H1 (cell line): ENCODE results near the gene OMG. TPM values are rescaled to one million over a fixed set of nuclear protein-coding genes. Genes with fewer than 3 reads are reported as not detected.

Source experiments
- CTCF ChIA-PET: fragments of 300-600 bp; sonication (Branson Sonifier 250); formaldehyde crosslinking; loops from one replicate; lab custom pipeline; 2021; ENCODE audit not compliant: partially characterized antibody; lab: Charles Lee
- POLR2A ChIA-PET: fragments of 300-600 bp; sonication (Branson Sonifier 250); formaldehyde crosslinking; loops from one replicate; lab custom pipeline; 2021; ENCODE audit warnings: inconsistent platforms; ENCODE audit not compliant: partially characterized antibody; lab: Charles Lee
- DNase-seq, 2 experiments: peaks; one replicate each; pipeline versions ENCODE4 v3.0.0 to v3.0.0-alpha.2; 2010 to 2022; ENCODE audit warnings: low spot score in 2 of 2, low read depth in 1 of 2, mixed read lengths in 1 of 2
- FAIRE-seq: peaks from 2 replicates; lab custom pipeline; 2011; peaks lifted over from hg19 to GRCh38; lab: Jason Lieb, UNC
- H2AFZ ChIP-seq: 2 replicates; pipeline ENCODE4 v1.8.1; 2012; ENCODE audit warnings: low read length, inconsistent platforms
- H2AK5ac ChIP-seq: 2 replicates; pipeline ENCODE4 v1.6.1; 2013; ENCODE audit warnings: low read depth, low read length
- H2BK120ac ChIP-seq: replicated peaks from 2 replicates; pipeline ENCODE3; 2013; ENCODE audit warnings: low read depth, low read length, inconsistent platforms
- H2BK12ac ChIP-seq: 2 replicates; pipeline ENCODE4 v1.6.1; 2013; ENCODE audit warnings: low read depth, low read length
- H2BK15ac ChIP-seq: 2 replicates; pipeline ENCODE4 v1.6.1; 2013; ENCODE audit warnings: low read length
- H2BK20ac ChIP-seq: 2 replicates; pipeline ENCODE4 v1.6.1; 2013; ENCODE audit warnings: low read length
- H2BK5ac ChIP-seq: 2 replicates; pipeline ENCODE4 v1.6.1; 2013; ENCODE audit warnings: low read depth, low read length
- H3K14ac ChIP-seq: 2 replicates; pipeline ENCODE4 v1.6.1; 2013; ENCODE audit warnings: inconsistent platforms; ENCODE audit not compliant: insufficient read length
- H3K18ac ChIP-seq: 2 replicates; pipeline ENCODE4 v1.6.1; 2013; ENCODE audit warnings: low read length; ENCODE audit errors: extremely low read depth
- H3K23ac ChIP-seq: 2 replicates; pipeline ENCODE4 v1.6.1; 2013; ENCODE audit warnings: inconsistent platforms; ENCODE audit not compliant: insufficient read length
- H3K23me2 ChIP-seq: 2 replicates; pipeline ENCODE4 v1.6.1; 2013; ENCODE audit warnings: low read depth, low read length
- H3K27ac ChIP-seq: 2 replicates; pipeline ENCODE4 v1.6.1; 2011; ENCODE audit warnings: low read depth, low read length, inconsistent platforms
- H3K27me3 ChIP-seq, 4 experiments: replicated peaks in 1 of 4; 1 replicate in 1 of 4; 2 replicates in 3 of 4; pipeline versions ENCODE4 v1.6.1 to v1.8.1; 2011 to 2013; ENCODE audit warnings: low read length in 3 of 4, mild to moderate bottlenecking in 3 of 4, inconsistent platforms in 2 of 4, mixed read lengths in 2 of 4, moderate library complexity in 1 of 4; ENCODE audit not compliant: control insufficient read depth in 3 of 4, insufficient read depth in 3 of 4; ENCODE audit errors: extremely low read depth in 1 of 4
- H3K36me3 ChIP-seq, 4 experiments: 2 replicates each; pipeline versions ENCODE4 v1.6.1 to v1.8.1; 2011 to 2013; ENCODE audit warnings: mild to moderate bottlenecking in 4 of 4, low read length in 3 of 4, moderate library complexity in 2 of 4, control low read depth in 1 of 4, inconsistent platforms in 1 of 4; ENCODE audit not compliant: insufficient read depth in 4 of 4, control insufficient read depth in 2 of 4
- H3K4ac ChIP-seq: replicated peaks from 2 replicates; pipeline ENCODE3; 2013; ENCODE audit warnings: low read length, low read depth, mixed read lengths, inconsistent platforms; ENCODE audit not compliant: insufficient read length
- H3K4me1 ChIP-seq, 4 experiments: replicated peaks in 1 of 4; 1 replicate in 1 of 4; 2 replicates in 3 of 4; pipeline versions ENCODE4 v1.6.1 to v1.8.1; 2011 to 2013; ENCODE audit warnings: low read length in 3 of 4, inconsistent platforms in 2 of 4, mixed read lengths in 1 of 4; ENCODE audit not compliant: insufficient read depth in 4 of 4, control insufficient read depth in 3 of 4
- H3K4me2 ChIP-seq, 2 experiments: 2 replicates each; pipeline versions ENCODE4 v1.6.1 to v1.8.1; 2011 to 2013; ENCODE audit warnings: low read depth in 2 of 2, low read length in 2 of 2, control low read depth in 1 of 2, inconsistent platforms in 1 of 2, mild to moderate bottlenecking in 1 of 2; ENCODE audit not compliant: insufficient read depth in 1 of 2
- H3K4me3 ChIP-seq, 4 experiments: fragments of 200-600, 300-600 bp in 1 of 4; sonication (generic), shearing (Covaris generic), sonication (Bioruptor Twin) in 1 of 4; 2 replicates each; pipeline versions ENCODE4 v1.5.1 to v1.8.1; 2011 to 2016; ENCODE audit warnings: low read length in 4 of 4, low read depth in 3 of 4, control low read depth in 2 of 4, inconsistent platforms in 2 of 4, mild to moderate bottlenecking in 2 of 4, mixed read lengths in 1 of 4, moderate library complexity in 1 of 4; ENCODE audit not compliant: insufficient read depth in 2 of 4; ENCODE audit errors: extremely low read depth in 1 of 4
- H3K56ac ChIP-seq: replicated peaks from 2 replicates; pipeline ENCODE3; 2013; ENCODE audit warnings: low read depth, mild to moderate bottlenecking, mixed read lengths, low read length, inconsistent platforms; ENCODE audit not compliant: insufficient read length
- H3K79me1 ChIP-seq: 2 replicates; pipeline ENCODE4 v1.6.1; 2013; ENCODE audit warnings: low read depth, low read length, control low read depth
- H3K79me2 ChIP-seq, 2 experiments: 2 replicates each; pipeline versions ENCODE4 v1.6.1 to v1.8.1; 2012 to 2013; ENCODE audit warnings: low read length in 2 of 2, mild to moderate bottlenecking in 2 of 2, inconsistent platforms in 1 of 2; ENCODE audit not compliant: insufficient read depth in 2 of 2, control insufficient read depth in 1 of 2
- H3K9ac ChIP-seq, 4 experiments: replicated peaks in 1 of 4; 1 replicate in 1 of 4; 2 replicates in 3 of 4; pipeline versions ENCODE4 v1.6.1 to v1.8.1; 2011 to 2013; ENCODE audit warnings: low read depth in 3 of 4, low read length in 3 of 4, control low read depth in 2 of 4, mild to moderate bottlenecking in 2 of 4, moderate library complexity in 2 of 4, inconsistent platforms in 1 of 4; ENCODE audit errors: extremely low read depth in 1 of 4
- H3K9me3 ChIP-seq, 2 experiments: 2 replicates each; pipeline versions ENCODE4 v1.6.1 to v1.8.1; 2012 to 2013; ENCODE audit warnings: mild to moderate bottlenecking in 2 of 2, moderate library complexity in 2 of 2, control low read depth in 1 of 2, inconsistent platforms in 1 of 2, low read depth in 1 of 2, low read length in 1 of 2, mixed read lengths in 1 of 2; ENCODE audit not compliant: insufficient read depth in 2 of 2
- H4K20me1 ChIP-seq, 2 experiments: replicated peaks in 1 of 2; 2 replicates each; pipeline versions ENCODE3 to v1.8.1; 2011 to 2013; ENCODE audit warnings: inconsistent platforms in 2 of 2, low read length in 2 of 2, mild to moderate bottlenecking in 1 of 2; ENCODE audit not compliant: insufficient read depth in 2 of 2, control insufficient read depth in 1 of 2
- H4K5ac ChIP-seq: 2 replicates; pipeline ENCODE4 v1.6.1; 2013; ENCODE audit warnings: low read length, low read depth, mixed read lengths, inconsistent platforms; ENCODE audit not compliant: insufficient read length
- H4K8ac ChIP-seq: 2 replicates; pipeline ENCODE4 v1.8.0; 2013; ENCODE audit warnings: mild to moderate bottlenecking, moderate library complexity, low read length, inconsistent platforms; ENCODE audit not compliant: insufficient read depth; ENCODE audit errors: extremely low read depth
- H4K91ac ChIP-seq: replicated peaks from 2 replicates; pipeline ENCODE3; 2013; ENCODE audit warnings: low read length, mixed read lengths, inconsistent platforms; ENCODE audit not compliant: insufficient read length
- CREB1 ChIP-seq: IDR thresholded peaks from 2 replicates; pipeline ENCODE4 v1.6.1; 2012; ENCODE audit warnings: inconsistent platforms
- EGR1 ChIP-seq: IDR thresholded peaks from 2 replicates; pipeline ENCODE4 v1.6.1; 2011; ENCODE audit warnings: low read depth, low read length, borderline replicate concordance
- FOSL1 ChIP-seq: IDR thresholded peaks from 2 replicates; pipeline ENCODE4 v1.6.1; 2011; ENCODE audit warnings: mild to moderate bottlenecking, low read depth, low read length, moderate library complexity; ENCODE audit not compliant: insufficient read depth
- GTF2F1 ChIP-seq: IDR thresholded peaks from 2 replicates; pipeline ENCODE4 v1.6.1; 2012; ENCODE audit warnings: low read depth, low read length, improper control_type of control experiment, borderline replicate concordance
- MAFK ChIP-seq: IDR thresholded peaks from 2 replicates; pipeline ENCODE4 v1.6.1; 2012; ENCODE audit warnings: low read depth, mild to moderate bottlenecking, improper control_type of control experiment, low read length
- TAF1 ChIP-seq: IDR thresholded peaks from 2 replicates; pipeline ENCODE4 v1.6.1; 2011; ENCODE audit warnings: mild to moderate bottlenecking, low read depth, low read length
- WGBS, 2 experiments: shearing (Covaris generic) in 1 of 2; methylation state at CpG; one replicate each; pipeline versions ENCODE4 v1.1.6 to v1.1.7; 2013 to 2015; ENCODE audit warnings: low lambda C conversion rate in 2 of 2, mixed read lengths in 2 of 2, inconsistent platforms in 1 of 2, low coverage in 1 of 2, missing lambda C conversion rate in 1 of 2; ENCODE audit not compliant: insufficient replicate concordance in 2 of 2, insufficient coverage in 1 of 2, insufficient read length in 1 of 2; ENCODE audit errors: extremely low coverage in 1 of 2, missing lambda C conversion rate in 1 of 2; 5-methylcytosine and 5-hydroxymethylcytosine counted together
- polyA plus RNA-seq, 7 experiments: library from polyadenylated mRNA; depleted of rRNA in 3 of 7; stranded (reverse) in 5 of 7; unstranded in 2 of 7; fragments of >200 nt in 5 of 7; fragments of 200-250 nt in 2 of 7; gene quantifications; 1 replicate in 5 of 7; 2 replicates in 1 of 7; 4 replicates in 1 of 7; pipeline versions ENCODE4 v1.2.1 to v1.2.3, GENCODE V29; 2011 to 2013; ENCODE audit warnings: missing spikeins in 2 of 7, mixed read lengths in 2 of 7
- total RNA-seq: library from RNA; stranded (reverse); fragmentation: NEBNext Ultra II Directional; extraction: Animal tissue kit (Norgen Biotek cat#: 25700); gene quantifications from 2 replicates; pipeline ENCODE4 v1.2.1, GENCODE V29; 2021

OMG gene
- total and polyA plus RNA-seq, 2 of the 8 experiments (the other 6 are each of a cell fraction or from before 2014, with no cell fraction given), result not detected

DNA sequence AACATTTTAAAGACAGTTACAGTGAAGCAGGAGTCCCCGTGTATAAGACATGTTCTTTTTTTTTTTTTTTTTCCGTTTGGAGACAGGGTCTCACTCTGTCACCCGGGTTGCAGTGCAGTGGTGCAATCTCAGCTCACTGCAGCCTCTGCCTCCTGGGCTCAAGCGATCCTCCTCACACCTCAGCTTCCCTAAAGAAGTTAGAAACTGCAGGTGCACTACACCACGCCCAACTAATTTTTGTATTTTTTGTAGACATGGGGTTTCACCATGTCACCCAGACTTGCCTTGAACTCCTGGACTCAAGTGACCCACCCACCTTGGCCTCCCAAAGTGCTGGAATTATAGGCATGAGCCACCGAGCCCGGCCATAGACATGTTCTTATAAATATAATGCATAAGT lies 13.8 kb upstream of the OMG start:
- H3K4me3 ChIP-seq, result no peak overlapping the region
- no peaks in the 10 kb centered on the region for H3K79me1 ChIP-seq
- no peak overlapping the region for H3K56ac ChIP-seq
- DNase-seq (no peak), FAIRE-seq (no peak)
- H3K79me2 ChIP-seq, result no peaks in the 10 kb centered on the region
- no peak overlapping the region for H3K27ac ChIP-seq
- no peak overlapping the region for H3K4me2 ChIP-seq
- H3K9me3 ChIP-seq, result no peaks in the 10 kb centered on the region
- H2AK5ac ChIP-seq, result no peak overlapping the region
- no peaks in the 10 kb centered on the region for H3K4me1 ChIP-seq
- H2AFZ ChIP-seq, result no peak overlapping the region
- no peak overlapping the region for H3K14ac ChIP-seq
- no peak overlapping the region for H2BK15ac ChIP-seq
- no peak overlapping the region for H2BK20ac ChIP-seq
- 89% methylated on average over 5 of the region's 7 CpGs; no CpG with 5 or more reads in 1 of the 2 experiments for WGBS, 2 experiments
- H4K8ac ChIP-seq, result no peak overlapping the region
- H3K27me3 ChIP-seq, result no peaks in the 10 kb centered on the region
- no peak overlapping the region for H3K9ac ChIP-seq
- CTCF ChIA-PET, result no interaction called here
- no peaks in the 10 kb centered on the region for H3K36me3 ChIP-seq
- H3K23me2 ChIP-seq, result no peaks in the 10 kb centered on the region
- H3K4ac ChIP-seq, result no peak overlapping the region
- H4K91ac ChIP-seq, result no peak overlapping the region
- H4K20me1 ChIP-seq, result no peaks in the 10 kb centered on the region
- H3K18ac ChIP-seq, result no peak overlapping the region
- no peak overlapping the region for H3K23ac ChIP-seq
- no peak overlapping the region for H2BK12ac ChIP-seq
- POLR2A ChIA-PET, result no interaction called here
- H2BK5ac ChIP-seq, result no peak overlapping the region
- H2BK120ac ChIP-seq, result no peak overlapping the region
- no peak overlapping the region for H4K5ac ChIP-seq
- TF ChIP-seq EGR1 (no peak), TAF1 (no peak), MAFK (no peak), GTF2F1 (no peak), FOSL1 (no peak), CREB1 (no peak)
